Muscle layer of duodenum (tissue), 2 donors: Measurements from ENCODE around the gene SCAMP3.
A peak's percentile ranks its signal among the peaks of the same experiment; 100 is the strongest.
"Not testable (repeated sequence)": the region's sequence is repeated elsewhere in the genome, so short reads cannot be mapped to it uniquely, and the experiment has no call there.

Source experiments
- H3K27ac ChIP-seq: one replicate; pipeline ENCODE4 v1.7.0; 2013; ENCODE audit warnings: mild to moderate bottlenecking, low read length
- H3K27me3 ChIP-seq: one replicate; pipeline ENCODE4 v1.7.0; 2013; ENCODE audit warnings: low read depth, mild to moderate bottlenecking, control low read depth, low read length
- H3K36me3 ChIP-seq, 2 donors: one replicate each; pipeline ENCODE4 v1.7.0; 2013; ENCODE audit warnings: low read length in 2 of 2, control low read depth in 1 of 2, mild to moderate bottlenecking in 1 of 2; ENCODE audit not compliant: insufficient read depth in 2 of 2, control insufficient read depth in 1 of 2
- H3K4me1 ChIP-seq, 2 donors: one replicate each; pipeline ENCODE4 v1.7.0; 2013; ENCODE audit warnings: low read length in 2 of 2, mild to moderate bottlenecking in 2 of 2, control low read depth in 1 of 2, moderate library complexity in 1 of 2; ENCODE audit not compliant: insufficient read depth in 2 of 2, control insufficient read depth in 1 of 2
- H3K4me3 ChIP-seq, 2 donors: one replicate each; pipeline ENCODE4 v1.7.0; 2013; ENCODE audit warnings: low read length in 2 of 2, low read depth in 1 of 2, mild to moderate bottlenecking in 1 of 2
- H3K9me3 ChIP-seq, 2 donors: one replicate each; pipeline ENCODE4 v1.7.0; 2013; ENCODE audit warnings: low read length in 2 of 2, control low read depth in 1 of 2, mild to moderate bottlenecking in 1 of 2; ENCODE audit not compliant: control insufficient read depth in 1 of 2
- donor health status: healthy.

SCAMP3 gene

DNA sequence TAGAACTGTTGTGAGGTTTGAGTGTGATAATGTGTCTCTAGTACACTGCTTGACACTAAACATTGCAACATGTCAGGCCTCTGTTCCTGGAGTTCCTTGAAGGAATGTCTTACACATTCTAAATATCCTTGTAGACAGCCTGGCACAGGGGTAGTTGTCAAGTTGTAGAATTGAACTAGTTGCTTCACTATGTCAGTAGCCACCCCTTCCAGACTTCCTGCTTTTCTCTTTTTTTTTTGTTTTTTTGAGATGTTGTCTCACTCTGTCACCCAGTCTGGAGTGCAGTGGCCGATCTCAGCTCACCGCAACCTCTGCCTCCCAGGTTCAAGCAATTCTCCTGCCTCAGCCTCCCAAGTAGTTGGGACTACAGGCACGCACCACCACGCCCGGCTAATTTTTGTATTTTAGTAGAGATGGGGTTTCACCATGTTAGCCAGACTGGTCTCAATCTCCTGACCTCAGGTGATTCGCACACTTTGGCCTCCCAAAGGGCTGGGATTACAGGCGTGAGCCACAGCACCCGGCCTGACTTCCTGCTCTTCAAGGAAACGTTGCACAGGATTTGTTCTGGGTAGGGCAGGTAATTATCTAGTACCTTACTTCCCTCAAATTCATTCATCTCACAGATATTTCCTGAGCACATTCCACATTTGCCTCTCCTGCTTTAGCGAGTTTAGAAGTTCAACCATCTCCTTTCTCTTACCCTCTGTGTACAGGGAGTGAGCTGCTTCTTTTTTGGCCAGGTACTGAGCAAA, 41.8 kb downstream of the SCAMP3 start:
- H3K27me3 ChIP-seq, H3K27ac ChIP-seq, H3K9me3 ChIP-seq, H3K36me3 ChIP-seq, H3K4me3 ChIP-seq, H3K4me1 ChIP-seq: not testable (repeated sequence)

DNA sequence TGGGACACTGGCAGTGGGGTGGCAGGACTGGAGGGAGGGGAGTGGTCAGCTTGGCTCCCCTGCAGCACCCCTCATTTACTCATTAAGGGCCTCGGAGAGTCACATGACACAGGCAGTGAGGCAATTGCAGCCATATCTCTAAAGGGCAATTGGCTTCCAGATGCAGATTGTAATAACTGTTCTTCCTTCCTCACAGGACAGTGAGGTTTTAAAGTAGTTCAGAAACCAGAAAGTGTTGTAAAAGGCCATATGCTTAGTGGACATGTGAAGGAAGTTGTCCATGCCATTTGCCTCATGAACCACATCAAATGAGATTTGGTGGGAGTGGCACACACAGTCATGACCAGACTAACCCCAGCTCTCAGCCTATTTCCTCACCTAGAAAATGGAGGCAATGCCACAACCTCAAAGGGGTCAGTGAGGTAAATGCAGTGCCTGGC, 42.5 kb downstream of the SCAMP3 start:
- Histone ChIP-seq H3K4me3 (peak overlapping the region; percentile 26 to 35), H3K9me3 (no peaks in the 10 kb centered on the region), H3K36me3 (peaks cover 0 to 6% of the 10 kb centered on the region in 2 donors), H3K27ac (no peak overlapping the region), H3K4me1 (peaks cover 0 to 4% of the 10 kb centered on the region in 2 donors), H3K27me3 (no peaks in the 10 kb centered on the region)

DNA sequence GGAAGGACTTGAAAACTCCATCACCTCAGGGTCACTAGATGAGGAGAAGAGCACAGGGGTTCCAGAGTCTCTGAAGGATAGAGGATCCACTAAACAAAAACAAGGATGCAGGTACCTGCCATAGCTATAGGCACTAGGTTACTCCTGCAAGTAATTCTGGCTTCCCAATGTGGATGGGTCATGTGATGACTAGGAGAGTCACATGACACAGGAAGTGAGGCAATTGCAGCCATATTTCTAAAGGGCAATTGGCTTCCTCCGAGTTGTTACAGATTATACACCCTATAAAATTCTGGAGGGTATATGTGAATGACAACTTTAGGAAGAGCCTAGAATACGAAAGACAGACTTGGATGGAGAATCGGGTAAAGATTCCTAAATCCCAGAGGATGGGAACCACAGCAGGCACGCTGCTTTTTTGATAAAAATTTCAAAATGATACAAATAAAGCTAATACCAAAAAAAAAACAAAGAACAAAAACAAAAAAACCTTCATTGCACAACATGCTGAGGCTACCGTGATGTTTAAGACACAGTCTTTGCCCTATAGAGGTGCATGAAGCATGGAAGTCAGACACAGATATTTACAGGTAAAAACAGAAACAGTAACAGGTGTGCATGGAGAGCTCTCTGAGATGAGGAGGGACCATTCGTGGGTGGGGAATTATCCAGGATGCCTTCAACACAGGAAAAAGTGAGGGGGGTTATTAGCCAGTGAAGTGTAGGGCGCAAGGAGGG, 43.1 kb downstream of the SCAMP3 start:
- Histone ChIP-seq H3K27me3 (no peaks in the 10 kb centered on the region), H3K9me3 (no peaks in the 10 kb centered on the region), H3K4me3 (peak overlapping the region; percentile 26 to 35), H3K36me3 (peaks cover 0 to 6% of the 10 kb centered on the region in 2 donors), H3K27ac (no peak overlapping the region), H3K4me1 (peaks cover 0 to 4% of the 10 kb centered on the region in 2 donors)

DNA sequence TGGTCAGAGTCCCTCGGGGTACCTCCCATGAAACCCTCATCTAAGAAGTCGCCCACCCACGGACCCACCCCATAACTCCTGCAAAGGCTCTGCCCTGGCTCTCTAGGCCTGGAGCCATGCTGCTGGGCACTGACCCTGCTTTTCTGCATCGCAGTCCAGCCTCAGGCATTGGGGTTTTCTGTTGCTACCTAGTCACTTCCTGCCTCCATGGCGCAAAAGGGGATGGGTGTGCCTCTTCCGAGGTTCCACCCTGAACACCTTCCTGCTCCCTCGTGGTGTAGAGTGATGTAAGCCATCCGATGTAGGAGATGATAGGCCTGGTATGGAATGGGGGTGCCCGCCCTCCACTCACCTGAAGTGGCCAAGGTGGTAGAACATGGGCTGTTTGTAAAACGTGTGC, 47.5 kb downstream of the SCAMP3 start:
- not testable (repeated sequence) for H3K4me1 ChIP-seq, H3K27me3 ChIP-seq, H3K27ac ChIP-seq, H3K9me3 ChIP-seq, H3K4me3 ChIP-seq
- H3K36me3 ChIP-seq, result peaks cover 0 to 11% of the 10 kb centered on the region in 2 donors

DNA sequence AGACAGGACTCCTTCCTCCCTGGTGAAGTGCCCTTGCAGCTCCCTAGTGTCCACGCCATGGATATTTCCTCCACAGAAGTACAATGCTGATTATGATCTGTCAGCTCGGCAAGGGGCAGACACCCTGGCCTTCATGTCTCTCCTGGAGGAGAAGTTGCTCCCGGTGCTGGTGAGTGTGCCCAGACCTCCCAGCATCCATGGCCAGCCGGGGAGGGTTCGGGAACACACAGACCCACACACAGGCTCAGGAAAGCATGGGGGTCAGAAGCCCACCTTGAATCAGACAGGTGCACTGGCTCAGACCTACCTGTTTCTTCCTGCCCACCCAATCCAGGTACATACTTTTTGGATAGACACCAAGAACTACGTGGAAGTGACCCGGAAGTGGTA, 50.1 kb downstream of the SCAMP3 start:
- not testable (repeated sequence) for H3K4me3 ChIP-seq, H3K27me3 ChIP-seq, H3K9me3 ChIP-seq, H3K27ac ChIP-seq
- peaks cover 0 to 23% of the 10 kb centered on the region in 2 donors for H3K36me3 ChIP-seq
- peaks cover 8 to 23% of the 10 kb centered on the region in 2 donors for H3K4me1 ChIP-seq

DNA sequence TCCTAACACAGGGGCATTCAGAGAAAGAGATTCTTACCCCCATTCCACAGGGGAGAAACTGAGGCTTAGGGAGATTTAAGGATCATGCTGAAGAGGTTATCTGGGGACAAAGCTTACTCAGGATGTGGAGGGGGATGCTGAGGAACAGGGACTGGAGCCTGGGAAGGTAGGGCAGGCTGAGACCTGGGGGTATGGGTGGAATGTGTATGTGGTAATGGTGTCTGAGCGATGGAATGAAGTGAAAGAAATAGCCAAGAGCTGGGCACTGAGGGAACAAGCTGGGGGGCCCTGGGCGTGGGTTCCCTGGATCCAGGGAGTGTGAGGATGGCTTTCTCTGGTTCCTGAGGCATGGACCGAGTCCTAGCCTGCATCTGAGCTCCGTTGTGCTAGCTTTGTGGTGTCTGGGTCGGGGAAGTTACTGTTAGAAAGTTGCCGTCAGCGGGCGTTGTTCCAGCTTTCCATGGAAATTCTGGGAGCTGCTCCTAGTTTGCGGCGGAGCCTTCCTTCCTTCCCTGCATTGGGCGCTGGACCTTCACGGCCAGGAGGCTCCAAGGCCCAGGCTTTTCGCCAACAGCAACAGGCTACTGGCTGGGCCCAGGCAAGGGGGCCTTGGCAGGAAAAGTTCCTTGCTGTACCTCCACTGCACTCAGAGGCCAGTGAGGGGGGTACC, 50.6 kb downstream of the SCAMP3 start:
- not testable (repeated sequence) for H3K4me3 ChIP-seq, H3K9me3 ChIP-seq, H3K27me3 ChIP-seq, H3K27ac ChIP-seq
- Histone ChIP-seq H3K4me1 (peaks cover 9 to 29% of the 10 kb centered on the region in 2 donors), H3K36me3 (peaks cover 0 to 23% of the 10 kb centered on the region in 2 donors)

GRCh38 chr1:155210314-155211104, 51.7 kb downstream of the SCAMP3 start:
- Histone ChIP-seq H3K9me3 (no peaks in the 10 kb centered on the region), H3K27ac (peak overlapping the region; percentile 43), H3K27me3 (no peaks in the 10 kb centered on the region), H3K36me3 (peaks cover 0 to 19% of the 10 kb centered on the region in 2 donors), H3K4me1 (peaks cover 14 to 37% of the 10 kb centered on the region in 2 donors), H3K4me3 (no peak overlapping the region)

- Histone ChIP-seq H3K4me1 (peaks cover 14 to 37% of the 10 kb centered on the region in 2 donors), H3K4me3 (peak overlapping the region; percentile 92 to 99), H3K27me3 (no peaks in the 10 kb centered on the region), H3K36me3 (peaks cover 0 to 17% of the 10 kb centered on the region in 2 donors), H3K27ac (peak overlapping the region; percentile 97), H3K9me3 (no peaks in the 10 kb centered on the region)
Measured at GRCh38 chr1:155209312-155209721, 52.8 kb downstream of the SCAMP3 start.

DNA sequence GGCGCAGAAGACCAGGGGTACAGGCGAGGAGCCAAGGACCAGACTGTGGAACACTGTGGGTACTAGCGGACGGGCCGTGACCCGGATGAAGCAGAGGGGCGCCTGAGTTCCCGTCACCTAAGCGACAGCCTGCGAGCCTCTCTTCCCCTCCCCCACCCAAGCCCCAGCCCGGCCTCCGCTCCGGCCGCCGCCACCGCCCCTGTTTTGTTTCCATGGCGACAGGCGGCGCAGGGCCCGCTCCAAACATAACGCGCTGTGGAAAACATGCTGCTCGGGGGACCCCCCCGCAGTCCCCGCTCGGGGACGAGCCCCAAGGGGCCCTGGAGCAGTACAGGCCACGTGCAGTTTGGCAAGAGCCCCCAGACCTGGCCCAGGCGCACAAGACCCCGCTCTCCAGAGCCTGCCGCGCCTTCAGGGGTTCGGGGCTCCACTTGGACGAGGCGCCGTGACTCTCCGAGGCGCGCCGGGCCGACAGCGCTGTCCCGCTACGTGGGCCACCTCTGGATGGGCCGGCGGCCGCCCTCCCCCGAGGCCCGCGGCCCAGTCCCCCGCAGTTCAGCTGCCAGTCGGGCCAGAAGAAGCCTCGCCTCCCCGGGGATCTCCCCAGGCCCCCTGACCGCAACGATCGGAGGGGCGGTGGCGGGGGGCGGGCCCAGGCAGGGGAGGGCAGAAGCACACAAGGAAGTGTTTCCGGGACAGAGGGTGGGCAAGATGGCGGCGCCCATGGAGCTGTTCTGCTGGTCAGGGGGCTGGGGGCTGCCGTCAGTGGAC, 53.4 kb downstream of the SCAMP3 start, which contains the start of gene MTX1:
Gene MTX1, plus strand, starts transcription at position 155 of the 771 bp plus-strand sequence. Its CDS starts 110 bp downstream, at position 265.
- no peaks in the 10 kb centered on the region for H3K27me3 ChIP-seq
- H3K4me1 ChIP-seq, result peaks cover 14 to 37% of the 10 kb centered on the region in 2 donors
- peak within 1 kb of the TSS; percentile 97 for H3K27ac ChIP-seq
- H3K36me3 ChIP-seq, result peaks cover 0 to 17% of the 10 kb centered on the region in 2 donors
- H3K4me3 ChIP-seq, result peak within 1 kb of the TSS; percentile 92 to 99
- H3K9me3 ChIP-seq, result no peaks in the 10 kb centered on the region

GRCh38 chr1:155207806-155208540, 54.2 kb downstream of the SCAMP3 start, which contains the start of gene THBS3:
TSS of gene THBS3 (minus strand) at chr1:155207897. CDS start at chr1:155207876, 21 bp downstream.
- Histone ChIP-seq H3K27me3 (no peaks in the 10 kb centered on the region), H3K27ac (peak within 1 kb of the TSS; percentile 97), H3K4me3 (peak within 1 kb of the TSS; percentile 92 to 99), H3K9me3 (no peaks in the 10 kb centered on the region), H3K4me1 (peaks cover 14 to 37% of the 10 kb centered on the region in 2 donors), H3K36me3 (peaks cover 0 to 22% of the 10 kb centered on the region in 2 donors)
